HG02981 (cell line): Measurements from ENCODE around the gene TELO2.
"Not testable (repeated sequence)": the region's sequence is repeated elsewhere in the genome, so short reads cannot be mapped to it uniquely, and the experiment has no call there.

Experiments used
- ATAC-seq: cut with Tn5 transposase; IDR thresholded peaks from one replicate; pipeline ENCODE4 v1.9.1; 2021; ENCODE audit warnings: mild to moderate bottlenecking, moderate library complexity; ENCODE audit not compliant: unreplicated experiment

TELO2 gene

DNA sequence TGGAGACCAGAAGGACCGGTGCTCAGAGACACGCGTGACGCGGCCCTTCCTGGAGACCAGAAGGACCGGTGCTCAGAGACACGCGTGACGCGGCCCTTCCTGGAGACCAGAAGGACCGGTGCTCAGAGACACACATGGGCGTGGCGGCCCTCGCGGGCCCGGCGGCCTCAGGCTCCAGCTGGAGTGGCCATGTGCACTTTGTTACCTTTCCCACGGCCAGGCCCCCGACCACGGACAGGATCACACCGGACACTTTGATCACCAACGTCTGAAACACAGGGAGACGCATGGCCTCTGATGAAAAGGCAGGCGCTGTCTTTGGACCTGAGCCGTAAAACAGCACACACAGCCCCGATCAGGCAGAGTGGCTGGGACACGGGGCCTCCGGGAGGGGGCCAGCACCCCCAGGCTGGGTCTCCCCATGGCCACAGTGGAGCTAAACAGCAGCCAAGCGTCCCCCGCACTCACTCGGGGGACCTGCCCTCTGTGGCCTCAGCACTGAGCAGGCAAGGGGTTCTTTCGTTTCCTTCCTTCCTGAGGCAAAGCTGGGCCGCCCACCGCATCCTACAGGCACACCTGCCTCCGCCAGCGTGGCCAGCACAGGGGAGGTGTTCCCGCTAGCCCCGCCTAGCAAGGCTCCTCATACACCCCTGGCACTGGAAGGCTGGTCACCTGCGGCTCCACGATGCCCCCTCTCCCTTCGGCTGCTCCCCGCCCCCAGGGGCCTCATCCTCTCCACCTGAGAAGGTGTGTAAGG is 35.5 kb upstream of the TELO2 start:
- ATAC-seq, result no peak

DNA sequence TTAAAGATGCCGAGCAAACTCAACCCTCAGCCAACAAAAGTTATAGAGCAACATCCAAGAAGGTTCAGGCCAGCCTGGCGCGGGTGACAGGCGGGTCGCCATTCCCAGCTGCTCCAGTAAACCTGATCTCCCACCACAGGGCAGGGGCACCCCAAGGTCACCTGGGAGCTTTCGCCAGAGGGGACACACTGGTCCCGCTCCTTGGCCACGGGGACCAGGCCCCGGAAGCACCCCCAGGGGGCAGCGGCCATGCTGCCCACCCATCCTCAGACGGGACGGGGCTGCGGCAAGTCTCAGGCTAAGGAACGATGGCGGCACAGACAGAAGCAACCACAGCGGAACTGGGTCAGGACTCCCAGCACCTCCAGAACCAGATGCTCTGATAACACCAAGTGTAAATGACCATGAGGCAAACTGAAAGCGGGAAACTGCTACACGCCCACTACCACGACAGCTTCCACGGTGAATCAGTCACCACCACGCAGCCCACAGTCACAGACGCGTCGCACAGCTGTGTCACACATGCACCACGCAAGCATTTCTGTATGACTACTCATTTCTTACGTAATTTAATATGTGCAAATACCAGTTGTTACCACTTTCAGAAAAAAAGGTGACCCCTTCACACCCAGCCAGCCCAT is 34.7 kb upstream of the TELO2 start:
- no peak for ATAC-seq

DNA sequence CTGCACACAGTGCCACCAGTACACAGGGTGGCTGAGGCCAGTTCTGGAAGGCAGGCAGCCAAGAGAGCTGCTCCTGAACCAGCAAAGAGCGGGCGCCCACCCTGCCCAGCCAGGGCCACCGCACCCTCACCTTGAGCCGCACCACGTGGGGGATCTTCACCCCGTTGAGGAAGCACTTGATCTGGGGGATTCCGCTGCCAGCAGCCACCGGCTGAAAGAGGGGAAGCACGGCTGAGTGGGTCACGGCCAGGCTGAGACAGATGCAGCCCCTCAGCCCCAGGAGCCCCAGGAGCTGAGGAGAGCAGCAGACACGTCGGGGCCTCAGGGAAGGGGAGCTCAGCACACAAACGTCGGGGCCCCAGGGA is 34.2 kb upstream of the TELO2 start:
- ATAC-seq, result no peak

DNA sequence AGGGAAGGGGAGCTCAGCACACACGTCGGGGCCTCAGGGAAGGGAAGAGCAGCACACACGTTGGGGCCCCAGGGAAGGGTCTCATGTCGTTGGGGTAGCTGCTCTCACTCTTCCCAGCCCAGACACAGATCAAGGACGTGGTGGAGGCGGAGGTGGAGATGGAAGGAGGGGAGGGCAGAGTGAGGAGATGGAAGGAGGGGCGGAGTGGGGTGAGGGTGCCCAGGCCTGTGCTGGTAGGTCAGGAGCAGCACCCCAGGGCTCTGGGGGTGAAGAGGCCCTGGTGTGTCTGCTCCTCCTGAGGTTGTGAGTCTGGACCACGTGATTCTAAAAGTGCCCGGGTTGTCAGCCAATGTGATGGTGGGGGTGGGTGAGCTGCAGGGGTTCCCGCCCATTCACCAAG is 33.2 kb upstream of the TELO2 start:
- no peak for ATAC-seq

- no peak for ATAC-seq
Measured at GRCh38 chr16:1460602-1461138, 32.5 kb upstream of the TELO2 start.

DNA sequence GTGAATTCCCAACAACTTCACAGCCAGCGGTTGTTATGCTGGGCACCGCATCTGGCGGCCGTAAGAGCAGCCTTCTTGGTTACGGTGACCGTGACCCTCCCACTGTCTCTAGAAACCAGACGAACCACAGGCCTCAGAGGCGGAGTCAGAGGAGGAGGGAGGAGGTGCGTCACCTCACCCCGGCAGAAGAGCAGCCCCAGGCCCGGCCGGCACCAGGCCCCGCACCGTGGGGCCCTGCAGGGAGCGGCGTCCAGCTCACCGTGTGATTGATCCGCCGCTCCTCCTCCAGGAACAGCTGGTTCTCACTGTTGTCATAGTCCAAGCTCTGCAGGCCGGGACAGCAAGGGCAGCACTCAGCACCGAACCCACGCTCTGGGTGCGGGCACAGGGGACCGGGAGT is 32.0 kb upstream of the TELO2 start:
- ATAC-seq, result no peak

- ATAC-seq, result no peak
Measured at GRCh38 chr16:1464196-1464893, 28.8 kb upstream of the TELO2 start.

GRCh38 chr16:1464894-1465566 is 28.1 kb upstream of the TELO2 start:
- no peak for ATAC-seq

GRCh38 chr16:1465567-1465915 is 27.6 kb upstream of the TELO2 start:
- ATAC-seq, result no peak

DNA sequence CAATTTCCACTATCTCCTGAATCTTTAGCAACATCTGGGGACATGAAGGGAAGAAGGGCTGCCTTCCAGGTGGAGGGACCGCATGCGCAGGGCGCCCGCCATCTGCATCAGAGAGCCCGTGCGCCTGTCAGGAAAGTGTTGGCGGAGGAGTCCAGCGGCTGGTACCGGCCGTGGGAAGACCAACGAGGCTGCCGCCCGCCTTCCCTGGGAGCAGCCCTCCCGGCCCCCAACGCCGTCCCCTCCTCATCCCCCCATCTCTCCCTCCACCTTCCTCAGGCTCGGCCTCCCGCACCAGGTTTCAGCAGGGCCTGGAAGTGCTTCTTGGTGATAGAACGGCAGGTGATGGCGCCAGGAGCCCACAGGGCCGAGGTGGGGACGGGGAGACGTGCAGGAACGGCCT is 27.1 kb upstream of the TELO2 start:
- ATAC-seq, result no peak

GRCh38 chr16:1466968-1467521 is 26.1 kb upstream of the TELO2 start:
- ATAC-seq, result no peak

DNA sequence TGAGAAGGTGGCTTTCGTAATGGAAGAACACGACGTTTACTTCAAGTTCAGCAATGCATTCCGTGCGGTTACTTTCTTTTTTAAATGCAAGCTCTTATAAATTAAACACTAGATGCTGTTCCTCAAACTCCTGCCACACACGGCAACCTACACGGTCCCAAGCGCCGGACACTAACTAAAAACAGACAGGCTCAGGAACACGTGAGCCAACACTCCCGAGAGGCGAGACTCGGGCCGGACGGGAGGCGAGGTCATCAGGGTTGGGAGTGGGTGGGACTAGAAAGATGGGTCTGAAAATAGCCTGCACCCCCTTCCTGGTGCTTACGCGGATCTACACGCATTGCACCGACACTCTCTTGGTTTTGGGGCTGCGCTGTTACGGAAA is 24.7 kb upstream of the TELO2 start:
- ATAC-seq, result no peak

- ATAC-seq, result not testable (repeated sequence)
Measured at GRCh38 chr16:1469141-1469540, 24.0 kb upstream of the TELO2 start.

DNA sequence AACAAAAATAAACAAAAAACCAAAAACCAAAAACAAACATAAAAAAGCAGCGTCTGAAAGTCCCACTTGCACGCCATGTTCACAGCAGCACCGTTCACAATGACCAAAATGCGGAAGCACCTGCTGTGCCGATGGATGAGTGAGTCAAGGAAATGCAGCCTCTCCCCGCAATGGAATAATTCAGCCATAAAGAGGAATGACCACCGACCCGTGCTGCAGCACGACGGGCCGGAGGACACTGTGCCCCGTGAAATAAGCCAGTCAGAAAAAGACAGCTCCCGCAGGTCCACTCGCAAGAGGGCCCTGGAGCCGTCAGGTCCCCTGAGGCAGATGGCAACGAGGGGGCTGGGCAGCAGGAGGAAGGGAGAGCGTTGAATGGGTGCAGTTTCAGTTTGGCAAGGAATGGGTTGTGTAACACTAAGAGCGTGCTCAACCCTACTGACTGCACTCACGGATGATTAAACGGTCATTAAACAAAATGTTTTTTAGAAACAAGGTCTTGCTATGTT is 23.4 kb upstream of the TELO2 start:
- ATAC-seq, result no peak

DNA sequence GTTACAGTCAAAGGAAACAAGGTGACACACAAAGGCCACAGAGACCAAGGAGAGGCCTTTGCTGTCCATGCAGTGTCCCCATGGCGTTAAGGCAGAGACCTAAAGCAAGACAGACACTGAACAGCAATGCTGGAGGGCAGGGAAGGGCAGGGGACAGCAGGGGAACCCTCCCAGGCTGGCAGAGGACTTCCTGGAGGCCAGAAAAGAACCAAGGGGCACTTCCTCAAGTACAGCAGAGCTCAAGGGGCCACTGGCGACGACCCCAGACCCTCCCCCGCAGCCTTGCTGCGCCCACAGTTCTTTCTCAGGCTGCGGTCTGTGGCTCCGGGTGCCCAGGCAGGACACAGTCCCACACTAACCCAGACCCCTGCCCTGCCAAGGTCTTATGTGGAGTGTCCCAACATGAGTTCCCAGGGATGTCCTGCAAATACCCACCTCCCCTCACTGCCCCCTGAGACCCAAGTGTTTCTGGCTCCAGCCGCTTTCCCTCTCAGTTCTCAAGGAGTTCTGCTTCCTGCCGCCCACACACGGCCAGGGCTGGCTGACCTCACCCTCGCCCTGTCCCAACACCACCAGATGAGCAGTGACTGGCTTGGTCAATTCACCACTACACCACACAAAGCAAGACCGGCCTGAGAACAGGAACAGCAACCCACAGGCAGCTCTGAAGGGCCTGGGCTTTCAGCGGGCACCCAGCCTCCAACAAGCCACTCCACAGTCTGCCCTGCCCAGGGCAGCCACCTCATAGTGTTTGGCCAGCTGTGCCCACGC is 22.5 kb upstream of the TELO2 start:
- ATAC-seq, result no peak

DNA sequence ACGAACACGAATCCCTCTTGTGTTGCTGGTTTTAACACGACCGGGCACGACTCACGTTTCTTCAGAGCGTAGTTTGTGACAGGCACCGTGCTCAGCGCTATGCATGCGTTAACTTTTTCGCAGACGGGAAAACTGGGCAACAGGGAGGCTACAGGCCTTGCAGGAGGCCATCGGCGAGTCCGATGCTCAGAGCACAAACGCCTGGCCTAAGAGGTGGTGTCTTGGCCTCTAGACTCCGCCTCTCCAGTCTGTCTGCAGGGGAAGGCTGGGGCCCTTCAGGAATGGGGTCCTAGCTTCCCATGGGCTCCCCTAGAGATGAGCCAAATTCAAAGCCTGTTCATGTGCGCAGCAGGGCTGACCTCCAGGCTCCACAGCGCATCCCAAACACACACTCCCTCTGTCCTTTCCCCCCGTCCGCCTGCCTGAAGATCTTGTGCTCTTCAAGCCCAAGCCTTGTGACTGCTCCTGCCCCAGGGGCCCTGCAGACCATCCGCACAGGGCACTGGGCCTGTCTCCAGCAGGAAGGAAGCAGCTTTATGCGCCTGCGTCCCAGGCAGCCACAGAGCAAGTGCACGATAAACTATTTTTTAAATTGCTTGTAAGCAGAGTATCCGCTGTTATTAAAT is 21.5 kb upstream of the TELO2 start:
- ATAC-seq, result no peak

DNA sequence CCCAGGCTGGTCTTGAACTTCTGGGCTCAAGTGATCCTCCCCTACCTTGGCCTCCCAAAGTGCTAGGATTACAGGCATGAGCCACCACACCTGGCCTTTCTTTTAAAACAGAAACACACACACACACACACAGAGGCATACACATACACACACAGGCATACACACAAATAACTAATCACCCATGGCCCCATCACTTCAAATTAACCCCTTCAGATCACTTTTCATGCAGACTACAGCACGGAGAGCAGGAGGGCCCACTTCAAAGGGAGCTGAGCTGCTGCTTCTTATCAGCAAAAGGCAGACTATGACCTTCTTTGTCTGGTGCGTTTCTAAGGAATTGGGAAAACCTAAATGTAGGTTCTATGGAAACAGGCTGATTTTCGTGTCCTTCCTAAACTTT is 20.2 kb upstream of the TELO2 start:
- ATAC-seq, result no peak

DNA sequence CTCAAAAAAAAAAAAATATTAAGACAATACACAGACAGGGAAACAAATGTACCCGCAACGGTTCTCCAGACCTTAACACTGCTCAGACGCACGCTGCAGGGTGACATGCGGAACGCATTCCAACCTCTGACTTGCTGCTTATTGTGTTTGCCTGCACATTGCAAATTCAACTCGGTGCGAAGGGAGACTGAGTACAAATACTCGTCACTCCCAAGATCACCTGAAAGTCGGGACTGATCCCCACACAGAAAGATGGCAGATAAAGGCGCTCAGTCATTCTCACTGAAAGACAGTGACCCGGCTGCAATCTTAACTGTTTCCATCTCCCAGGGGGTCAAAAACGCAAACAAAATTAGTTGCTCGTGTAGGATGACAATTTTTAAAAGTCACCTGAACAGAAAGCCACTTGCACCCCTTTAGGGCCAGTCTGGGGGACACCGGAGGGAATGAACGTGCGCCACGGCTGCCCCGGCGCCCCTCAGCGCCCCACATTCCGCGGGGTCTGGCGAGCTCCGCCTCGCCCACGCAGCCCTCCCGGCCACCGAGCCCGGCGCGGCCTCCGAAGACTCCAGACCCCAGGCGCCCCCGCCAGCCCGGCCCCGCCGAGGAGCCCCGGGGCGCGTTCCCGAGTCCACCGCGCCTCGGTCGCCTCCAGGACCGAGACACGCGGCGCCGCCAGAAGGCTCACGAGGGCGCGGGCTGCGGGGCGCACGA is 18.9 kb upstream of the TELO2 start:
- peak; percentile 24 for ATAC-seq
